OCI-M2 (cell line): Measurements from ENCODE around the gene HADH.
"Not testable (repeated sequence)": the region's sequence is repeated elsewhere in the genome, so short reads cannot be mapped to it uniquely, and the experiment has no call there.

ENCODE experiments used
- DNase-seq: peaks from one replicate; lab custom pipeline; 2025; ENCODE audit not compliant: unreplicated experiment; lab: John Stamatoyannopoulos, UW

The HADH gene

DNA sequence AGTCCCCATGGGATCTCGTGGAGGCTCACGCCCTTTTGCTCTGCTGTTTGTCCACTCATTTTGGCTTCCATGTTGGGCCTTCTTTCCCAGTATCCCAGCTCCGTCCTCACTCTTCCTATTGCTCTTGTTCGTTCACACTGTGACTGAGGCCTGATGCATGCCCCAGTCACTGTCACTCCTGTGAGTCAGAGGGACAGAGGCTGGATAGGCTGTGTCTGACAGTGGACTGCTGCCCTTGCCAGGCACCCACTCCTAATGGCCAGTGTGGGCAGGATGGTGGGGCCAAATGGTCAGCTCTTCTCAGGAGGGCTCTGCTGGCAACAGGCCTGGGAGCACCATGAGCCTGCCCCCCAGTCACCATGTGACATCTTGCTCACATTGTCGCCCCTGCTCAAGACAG is 40.0 kb downstream of the HADH start:
- DNase-seq, result no peak

DNA sequence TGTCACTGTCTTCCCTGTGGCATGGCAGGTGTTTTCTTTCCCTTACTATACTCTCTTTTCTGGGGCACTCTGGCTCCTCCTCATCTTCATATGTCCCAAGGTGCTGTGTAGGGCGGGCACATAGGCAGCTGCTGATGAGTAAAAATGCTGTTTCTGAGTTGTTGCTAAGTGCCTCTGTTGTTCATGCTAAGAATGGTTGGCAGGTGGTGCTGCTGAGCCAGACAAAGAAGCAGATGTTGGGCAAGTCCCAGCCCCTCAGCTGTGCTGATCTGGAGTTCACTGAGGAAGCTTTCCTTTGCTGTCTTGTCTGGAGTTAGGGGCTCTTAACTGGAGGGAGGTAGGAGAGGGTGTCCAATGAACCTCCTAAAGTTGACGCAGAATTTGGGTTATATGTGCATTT is 40.6 kb downstream of the HADH start:
- DNase-seq, result no peak

- no peak for DNase-seq
These were observed 41.9 kb downstream of the HADH start for GRCh38 chr4:108031427-108032083.

- DNase-seq, result no peak
These were observed 43.7 kb downstream of the HADH start for GRCh38 chr4:108033348-108033747.

DNA sequence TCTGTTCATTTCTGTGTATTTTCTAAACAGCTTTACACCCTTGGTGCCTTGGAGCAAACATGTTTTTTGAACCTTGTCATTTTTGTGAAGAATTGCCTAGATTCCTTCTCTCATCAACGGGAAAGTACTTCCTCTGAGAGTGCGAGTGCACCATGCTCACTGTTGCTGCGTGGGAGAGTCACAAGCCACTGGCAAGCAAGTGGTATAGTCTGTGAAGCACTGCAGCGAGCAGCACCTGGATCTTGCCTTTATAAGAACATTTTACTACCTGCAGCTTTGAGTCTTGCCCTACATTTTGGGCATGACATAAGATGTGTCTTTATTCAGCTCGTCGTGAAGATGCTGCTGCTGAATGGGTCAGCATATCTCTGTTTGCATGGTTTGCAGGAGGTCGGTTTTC is 44.9 kb downstream of the HADH start:
- DNase-seq, result no peak

GRCh38 chr4:108035691-108036090 is 46.0 kb downstream of the HADH start:
- DNase-seq, result no peak

DNA sequence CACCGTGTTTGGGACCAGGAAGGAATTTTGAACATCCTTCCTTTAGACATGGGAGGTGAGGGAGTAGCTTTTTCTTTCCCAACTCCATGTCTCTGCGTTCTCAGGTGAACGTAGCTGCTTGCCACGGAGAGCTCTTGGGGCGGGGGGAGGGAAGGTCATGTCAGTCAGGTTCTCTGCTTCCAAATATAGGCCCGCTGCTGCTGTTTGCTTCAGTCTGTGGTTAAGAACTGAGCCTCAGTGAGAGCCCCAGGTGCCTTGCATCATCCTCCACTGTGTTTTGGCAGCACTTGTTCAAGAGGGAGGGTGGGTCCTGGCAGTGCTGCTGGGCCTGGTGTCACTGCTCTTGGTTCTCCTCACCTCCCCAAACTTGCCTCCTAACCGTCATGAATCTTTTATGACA is 46.5 kb downstream of the HADH start:
- no peak for DNase-seq

- no peak for DNase-seq
These were observed 48.2 kb downstream of the HADH start for GRCh38 chr4:108037884-108038283.

GRCh38 chr4:108042927-108043326 is 53.2 kb downstream of the HADH start:
- DNase-seq, result no peak

DNA sequence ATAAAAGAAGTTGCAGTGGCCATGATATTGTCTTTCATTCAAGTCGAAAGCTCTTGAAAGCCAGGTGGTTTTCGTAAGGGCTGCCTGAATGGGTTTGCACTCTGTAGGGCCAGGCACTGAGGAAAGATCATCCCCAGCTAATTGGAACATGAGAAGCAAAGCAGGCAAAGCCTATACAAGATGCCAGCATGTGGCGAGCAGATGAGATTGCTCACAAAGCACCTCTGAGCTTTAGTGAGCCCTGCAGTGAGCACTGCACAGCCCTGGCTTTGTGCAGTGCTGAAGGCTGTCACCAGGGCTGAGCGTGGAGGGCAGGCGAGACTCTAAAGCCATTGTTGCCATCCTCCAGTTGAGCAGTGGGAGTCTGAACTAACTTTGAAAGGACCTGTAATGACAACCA is 53.8 kb downstream of the HADH start:
- DNase-seq, result no peak

GRCh38 chr4:108044951-108045686 is 55.4 kb downstream of the HADH start:
- no peak for DNase-seq

- DNase-seq, result no peak
These were observed 56.0 kb downstream of the HADH start for GRCh38 chr4:108045687-108046024.

DNA sequence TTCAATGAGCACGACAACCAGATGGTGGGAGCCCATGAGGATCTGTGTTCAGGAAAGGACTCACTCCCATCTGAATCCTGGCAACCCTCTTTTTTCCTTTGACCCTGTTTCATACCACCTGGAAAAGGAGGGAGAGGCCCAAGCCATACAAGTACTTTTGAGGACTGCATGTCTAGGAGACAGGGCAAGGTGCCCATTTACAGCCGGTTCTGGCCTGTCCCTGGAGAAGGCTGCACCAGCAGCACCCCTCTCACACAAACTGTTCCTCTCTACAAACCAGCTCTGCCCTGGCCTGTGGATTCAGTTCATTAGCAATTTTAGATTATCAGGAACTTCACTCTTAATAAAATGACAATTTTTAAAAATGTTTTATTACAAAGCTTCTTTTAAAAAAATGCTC is 57.5 kb downstream of the HADH start:
- no peak for DNase-seq

GRCh38 chr4:108048157-108048556 is 58.5 kb downstream of the HADH start:
- no peak for DNase-seq

- no peak for DNase-seq
These were observed 59.3 kb downstream of the HADH start for GRCh38 chr4:108048997-108049396.

GRCh38 chr4:108049406-108049805 is 59.7 kb downstream of the HADH start:
- no peak for DNase-seq

- DNase-seq, result not testable (repeated sequence)
These were observed 60.8 kb downstream of the HADH start for GRCh38 chr4:108050166-108051111.

GRCh38 chr4:108051343-108051742 is 61.7 kb downstream of the HADH start:
- no peak for DNase-seq

DNA sequence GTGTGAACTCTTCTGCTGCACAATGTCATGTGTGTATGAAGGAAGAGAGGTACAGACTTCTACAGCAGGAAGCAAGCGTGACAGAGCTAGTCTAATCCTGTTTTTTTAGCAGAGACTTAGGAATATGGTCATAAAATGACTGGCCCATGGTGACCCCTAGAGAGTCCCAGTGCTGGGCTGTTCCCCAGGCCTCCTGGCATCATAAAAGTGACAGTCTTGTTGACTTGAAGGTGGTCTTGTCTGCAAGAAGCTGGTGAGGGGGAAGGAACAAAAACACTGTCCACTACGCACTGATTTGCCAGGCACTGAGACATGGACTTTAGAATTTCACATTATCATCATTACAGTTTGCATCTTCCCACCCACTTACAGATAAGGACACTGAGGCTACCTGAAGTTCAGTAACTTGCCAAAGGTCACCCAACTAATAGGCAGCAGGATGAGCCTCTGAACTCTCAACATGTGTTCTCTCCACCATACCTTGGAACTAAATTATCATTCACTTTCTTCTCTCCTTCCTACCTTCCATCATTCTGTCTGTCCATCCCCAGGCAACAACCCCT is 63.0 kb downstream of the HADH start:
- no peak for DNase-seq

DNA sequence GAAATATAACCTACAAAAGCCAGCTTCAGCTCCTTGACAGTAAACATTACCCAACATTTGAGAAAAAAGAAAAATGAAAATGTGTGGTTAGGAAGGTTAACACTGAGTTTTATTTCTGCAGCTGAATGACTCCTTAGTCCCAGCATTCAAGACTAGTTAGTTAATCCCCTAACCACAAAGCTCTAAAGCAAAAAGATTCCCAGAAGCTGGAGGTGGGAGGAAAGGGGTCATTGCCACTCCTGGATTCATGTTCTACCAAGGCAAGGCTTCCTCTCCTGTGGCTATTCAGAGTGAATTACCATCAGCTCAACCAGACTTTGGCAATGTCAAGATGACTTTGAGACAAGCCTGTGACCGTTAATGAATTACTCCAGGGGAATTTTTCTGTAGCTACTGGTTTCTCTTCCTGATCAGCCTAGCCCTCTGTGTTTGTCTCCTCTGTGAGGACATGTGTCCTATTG is 63.6 kb downstream of the HADH start:
- no peak for DNase-seq

DNA sequence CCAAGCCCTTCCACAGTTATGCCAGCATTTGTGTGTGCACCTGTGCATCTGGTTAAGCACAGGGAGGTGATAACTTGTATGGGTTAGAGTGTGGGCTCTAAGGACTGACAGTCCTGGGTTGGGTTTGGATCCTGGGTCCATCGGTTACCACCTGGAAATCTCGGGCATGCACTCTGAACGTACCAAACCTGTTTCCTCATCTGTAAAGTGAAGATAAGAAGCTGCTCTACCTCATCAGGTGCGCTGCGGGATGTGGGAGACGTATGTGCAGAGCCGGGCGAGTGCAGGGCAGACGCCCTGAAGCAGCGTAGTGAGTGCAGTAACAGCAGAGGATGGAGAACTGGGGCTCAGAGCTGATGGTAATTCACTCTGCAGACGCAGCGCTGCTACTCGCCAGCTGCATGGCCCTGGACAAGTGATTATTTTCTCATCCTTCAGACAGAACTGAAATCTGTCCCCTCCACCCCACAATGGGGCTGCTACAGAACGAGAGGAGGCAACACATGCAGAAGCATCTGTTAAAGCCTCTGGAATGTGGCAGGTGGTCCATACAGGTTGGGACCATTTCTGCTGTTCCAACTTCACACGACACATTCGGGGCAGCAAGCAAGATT is 64.4 kb downstream of the HADH start:
- DNase-seq, result no peak
